Upper lobe of left lung (tissue), 6 donors: Measurements from ENCODE around the gene DPP4. TPM values are rescaled to one million over a fixed set of nuclear protein-coding genes. Genes with fewer than 3 reads are reported as not detected.
A peak's percentile ranks its signal among the peaks of the same experiment; 100 is the strongest.

ENCODE experiments used
- ATAC-seq, 2 donors: fragments of 200-7000 bp; cut with Tn5 transposase; one replicate each; pipeline ENCODE4 v1.9.1; 2022; ENCODE audit warnings: mild to moderate bottlenecking in 2 of 2, moderate library complexity in 2 of 2; ENCODE audit not compliant: low FRiP score in 2 of 2
- DNase-seq, 2 donors: peaks; one replicate each; pipeline ENCODE4 v3.0.0-alpha.2; 2019 to 2020
- H3K27ac ChIP-seq, 4 donors: fragments of 200-600 bp; sonication (generic); one replicate each; pipeline ENCODE4 v1.5.1; 2016 to 2019
- H3K27me3 ChIP-seq, 4 donors: fragments of 200-600 bp; sonication (generic); one replicate each; pipeline ENCODE4 v1.5.1; 2017 to 2019
- H3K36me3 ChIP-seq, 4 donors: fragments of 200-600 bp; sonication (generic); one replicate each; pipeline ENCODE4 v1.5.1; 2016 to 2019
- H3K4me1 ChIP-seq, 4 donors: fragments of 200-600 bp; sonication (generic); one replicate each; pipeline ENCODE4 v1.5.1; 2018 to 2019
- H3K4me3 ChIP-seq, 4 donors: fragments of 200-600 bp; sonication (generic); one replicate each; pipeline ENCODE4 v1.5.1; 2017 to 2019; ENCODE audit warnings: mild to moderate bottlenecking in 2 of 4, moderate library complexity in 1 of 4
- H3K9me3 ChIP-seq, 4 donors: fragments of 200-600 bp; sonication (generic); one replicate each; pipeline ENCODE4 v1.5.1; 2018 to 2019
- CTCF ChIP-seq, 6 experiments: fragments of 450-650 bp in 4 of 6; fragments of 200-600 bp in 2 of 6; sonication (generic) in 2 of 6; IDR thresholded peaks; one replicate each; pipeline ENCODE4 v1.5.1; 2016 to 2019; ENCODE audit warnings: antibody characterized with exemption in 6 of 6
- EP300 ChIP-seq, 4 donors: sonication (generic); formaldehyde crosslinking; IDR thresholded peaks; one replicate each; pipeline ENCODE4 v1.5.1; 2017; ENCODE audit warnings: antibody characterized with exemption in 4 of 4, control low read depth in 2 of 4
- POLR2A ChIP-seq, 4 donors: fragments of 450-650 bp; IDR thresholded peaks; one replicate each; pipeline ENCODE4 v1.5.1; 2016 to 2017; ENCODE audit warnings: antibody characterized with exemption in 4 of 4, mild to moderate bottlenecking in 2 of 4
- POLR2AphosphoS5 ChIP-seq, 2 donors: sonication (generic); formaldehyde crosslinking; IDR thresholded peaks; one replicate each; pipeline ENCODE4 v1.5.1; 2017; ENCODE audit warnings: antibody characterized with exemption in 2 of 2
- WGBS, 2 donors: methylation state at CpG; one replicate each; pipeline ENCODE4 v1.1.5; 2017 to 2018; 5-methylcytosine and 5-hydroxymethylcytosine counted together
- total RNA-seq, 6 donors: library from RNA; depleted of rRNA in 4 of 6; stranded (reverse); fragments of >200 nt in 4 of 6; gene quantifications; one replicate each; pipeline versions ENCODE4 v1.1.0 to v1.2.1, GENCODE V29; 2016 to 2021
- donor health status: DM: no; HTN: no; CAD: no; lungs with moderate emphysema.
- donor health status: DM: no; HTN: yes; CAD: no; lungs with severe emphysema.

Gene DPP4
- total RNA-seq, 6 donors from 2014 or later, result 16.4 to 77.3 (median 27.5) TPM

GRCh38 chr2:161975062-161975812, 98.8 kb downstream of the DPP4 start:
- H3K4me3 ChIP-seq, result no peak overlapping the region
- TF ChIP-seq POLR2AphosphoS5 (IDR thresholded peaks at IDR 0.05) (no peak), POLR2A (IDR thresholded peaks at IDR 0.05) (no peak), EP300 (IDR thresholded peaks at IDR 0.05) (no peak), CTCF (IDR thresholded peaks at IDR 0.05) (no peak)
- 74 to 80% methylated on average over 3 of the region's 3 CpGs for WGBS, 2 donors
- no peak overlapping the region for H3K27ac ChIP-seq
- no peaks in the 10 kb centered on the region for H3K27me3 ChIP-seq
- H3K36me3 ChIP-seq, result no peaks in the 10 kb centered on the region
- DNase-seq (no peak), ATAC-seq (peak in 1 of 2 donors; percentile 80)
- H3K4me1 ChIP-seq, result no peaks in the 10 kb centered on the region
- no peaks in the 10 kb centered on the region for H3K9me3 ChIP-seq

GRCh38 chr2:161974461-161974860, 99.6 kb downstream of the DPP4 start:
- no peaks in the 10 kb centered on the region for H3K36me3 ChIP-seq
- no peak overlapping the region for H3K27ac ChIP-seq
- ATAC-seq, result no peak
- no peaks in the 10 kb centered on the region for H3K4me1 ChIP-seq
- no peak for DNase-seq
- 84 to 85% methylated on average over 2 of the region's 2 CpGs for WGBS, 2 donors
- no peaks in the 10 kb centered on the region for H3K27me3 ChIP-seq
- H3K4me3 ChIP-seq, result no peak overlapping the region
- TF ChIP-seq CTCF (IDR thresholded peaks at IDR 0.05), result no peak
- no peak for TF ChIP-seq POLR2AphosphoS5 (IDR thresholded peaks at IDR 0.05)
- no peak for TF ChIP-seq EP300 (IDR thresholded peaks at IDR 0.05)
- TF ChIP-seq POLR2A (IDR thresholded peaks at IDR 0.05), result no peak
- H3K9me3 ChIP-seq, result no peaks in the 10 kb centered on the region

GRCh38 chr2:161972866-161973265, 101.1 kb downstream of the DPP4 start:
- no peaks in the 10 kb centered on the region for H3K27me3 ChIP-seq
- 70 to 71% methylated on average over 2 of the region's 2 CpGs for WGBS, 2 donors
- H3K4me3 ChIP-seq, result no peak overlapping the region
- ATAC-seq, result no peak
- no peak for DNase-seq
- H3K27ac ChIP-seq, result no peak overlapping the region
- H3K9me3 ChIP-seq, result no peaks in the 10 kb centered on the region
- TF ChIP-seq POLR2A (IDR thresholded peaks at IDR 0.05) (no peak), CTCF (IDR thresholded peaks at IDR 0.05) (no peak), EP300 (IDR thresholded peaks at IDR 0.05) (no peak), POLR2AphosphoS5 (IDR thresholded peaks at IDR 0.05) (no peak)
- no peaks in the 10 kb centered on the region for H3K36me3 ChIP-seq
- H3K4me1 ChIP-seq, result no peaks in the 10 kb centered on the region

GRCh38 chr2:161972232-161972631, 101.8 kb downstream of the DPP4 start:
- Histone ChIP-seq H3K4me3 (no peak overlapping the region), H3K27me3 (no peaks in the 10 kb centered on the region), H3K4me1 (no peaks in the 10 kb centered on the region), H3K27ac (no peak overlapping the region), H3K9me3 (no peaks in the 10 kb centered on the region), H3K36me3 (no peaks in the 10 kb centered on the region)
- 89 to 95% methylated on average over 1 of the region's 1 CpG for WGBS, 2 donors
- DNase-seq, result no peak
- TF ChIP-seq CTCF (IDR thresholded peaks at IDR 0.05) (no peak), POLR2AphosphoS5 (IDR thresholded peaks at IDR 0.05) (no peak), EP300 (IDR thresholded peaks at IDR 0.05) (no peak), POLR2A (IDR thresholded peaks at IDR 0.05) (no peak)
- ATAC-seq, result no peak

GRCh38 chr2:161971551-161971950, 102.5 kb downstream of the DPP4 start:
- H3K27me3 ChIP-seq, result no peaks in the 10 kb centered on the region
- no peak overlapping the region for H3K27ac ChIP-seq
- TF ChIP-seq POLR2A (IDR thresholded peaks at IDR 0.05) (no peak), CTCF (IDR thresholded peaks at IDR 0.05) (no peak), POLR2AphosphoS5 (IDR thresholded peaks at IDR 0.05) (no peak), EP300 (IDR thresholded peaks at IDR 0.05) (no peak)
- ATAC-seq (no peak), DNase-seq (peak in 1 of 2 donors; percentile 52)
- no peaks in the 10 kb centered on the region for H3K9me3 ChIP-seq
- 82 to 84% methylated on average over 9 of the region's 9 CpGs for WGBS, 2 donors
- H3K36me3 ChIP-seq, result no peaks in the 10 kb centered on the region
- H3K4me1 ChIP-seq, result no peaks in the 10 kb centered on the region
- no peak overlapping the region for H3K4me3 ChIP-seq
